ENCODE results near the gene HK3.

HK3 gene, protein sequence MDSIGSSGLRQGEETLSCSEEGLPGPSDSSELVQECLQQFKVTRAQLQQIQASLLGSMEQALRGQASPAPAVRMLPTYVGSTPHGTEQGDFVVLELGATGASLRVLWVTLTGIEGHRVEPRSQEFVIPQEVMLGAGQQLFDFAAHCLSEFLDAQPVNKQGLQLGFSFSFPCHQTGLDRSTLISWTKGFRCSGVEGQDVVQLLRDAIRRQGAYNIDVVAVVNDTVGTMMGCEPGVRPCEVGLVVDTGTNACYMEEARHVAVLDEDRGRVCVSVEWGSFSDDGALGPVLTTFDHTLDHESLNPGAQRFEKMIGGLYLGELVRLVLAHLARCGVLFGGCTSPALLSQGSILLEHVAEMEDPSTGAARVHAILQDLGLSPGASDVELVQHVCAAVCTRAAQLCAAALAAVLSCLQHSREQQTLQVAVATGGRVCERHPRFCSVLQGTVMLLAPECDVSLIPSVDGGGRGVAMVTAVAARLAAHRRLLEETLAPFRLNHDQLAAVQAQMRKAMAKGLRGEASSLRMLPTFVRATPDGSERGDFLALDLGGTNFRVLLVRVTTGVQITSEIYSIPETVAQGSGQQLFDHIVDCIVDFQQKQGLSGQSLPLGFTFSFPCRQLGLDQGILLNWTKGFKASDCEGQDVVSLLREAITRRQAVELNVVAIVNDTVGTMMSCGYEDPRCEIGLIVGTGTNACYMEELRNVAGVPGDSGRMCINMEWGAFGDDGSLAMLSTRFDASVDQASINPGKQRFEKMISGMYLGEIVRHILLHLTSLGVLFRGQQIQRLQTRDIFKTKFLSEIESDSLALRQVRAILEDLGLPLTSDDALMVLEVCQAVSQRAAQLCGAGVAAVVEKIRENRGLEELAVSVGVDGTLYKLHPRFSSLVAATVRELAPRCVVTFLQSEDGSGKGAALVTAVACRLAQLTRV

DNA sequence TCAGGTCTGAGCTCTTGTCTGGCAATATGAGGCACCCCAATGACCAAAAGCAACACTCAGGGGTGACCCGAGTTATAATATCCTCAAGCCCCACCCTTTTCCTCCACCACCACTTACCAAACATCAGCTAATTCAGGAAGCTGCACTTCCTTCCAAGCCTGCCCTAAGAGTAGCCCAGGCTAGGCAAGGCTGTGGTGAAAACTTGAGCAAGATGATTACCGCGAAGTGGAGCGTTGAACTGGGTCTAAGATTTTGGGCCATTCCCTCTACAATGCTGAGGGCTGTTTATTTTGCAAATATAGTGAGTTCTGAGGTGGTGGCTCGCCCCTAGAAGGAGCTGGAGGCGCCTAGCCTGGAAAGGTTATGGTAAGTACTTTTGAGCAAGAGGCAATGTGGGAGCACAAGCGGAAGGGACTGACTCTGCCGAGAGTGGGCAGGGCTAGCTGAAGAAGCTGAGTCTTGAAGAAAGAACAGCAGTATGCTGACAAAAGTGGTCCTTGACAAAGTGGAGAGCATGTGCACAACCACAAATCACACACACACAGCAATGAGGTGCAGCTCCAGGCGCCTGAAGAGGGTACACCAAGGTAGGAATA, at the start of gene HK3:
HK3 (minus strand) TSS at position 51 of the 596 bp plus-strand sequence. CDS start 3,187 bp downstream, outside the sequence.
- no peak for DNase-seq

DNA sequence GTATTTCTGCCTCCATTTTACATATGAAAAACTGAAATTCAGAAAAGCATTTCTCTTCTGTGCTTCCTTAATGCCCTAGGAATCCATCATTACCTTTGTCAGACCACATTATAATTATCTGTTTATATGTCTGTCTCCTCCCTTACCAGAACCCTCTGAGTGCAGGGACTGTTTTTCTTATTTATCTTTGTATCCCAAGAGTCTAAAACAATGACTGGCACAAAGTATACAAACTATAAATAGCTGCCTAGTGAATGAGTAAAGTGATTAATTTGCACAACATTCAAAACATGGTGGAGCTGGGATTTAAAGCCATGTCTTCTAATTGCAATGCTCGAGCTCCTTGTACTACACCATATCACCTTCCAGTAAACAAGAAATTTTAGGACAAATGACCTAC, 49.3 kb upstream of the HK3 start:
- no peak for DNase-seq

DNA sequence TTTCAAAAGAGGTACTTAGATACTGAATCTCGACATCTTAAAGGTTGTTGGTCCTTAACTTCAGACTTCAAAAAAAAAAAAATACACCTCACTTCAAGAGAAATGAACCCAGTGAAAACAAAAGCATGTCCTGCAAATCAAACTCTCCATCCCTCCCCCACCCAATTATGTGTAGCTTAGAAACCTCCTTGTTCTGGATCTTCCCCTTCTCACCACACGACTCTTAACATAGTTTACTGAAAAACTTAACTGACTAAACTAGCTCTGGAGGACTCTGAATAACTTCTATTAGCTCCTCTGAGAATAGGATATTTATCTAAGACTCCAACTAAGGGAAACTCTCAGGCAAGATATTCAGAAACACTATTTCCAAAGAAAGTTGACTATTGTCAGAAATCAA, 48.7 kb upstream of the HK3 start:
- DNase-seq = no peak

DNA sequence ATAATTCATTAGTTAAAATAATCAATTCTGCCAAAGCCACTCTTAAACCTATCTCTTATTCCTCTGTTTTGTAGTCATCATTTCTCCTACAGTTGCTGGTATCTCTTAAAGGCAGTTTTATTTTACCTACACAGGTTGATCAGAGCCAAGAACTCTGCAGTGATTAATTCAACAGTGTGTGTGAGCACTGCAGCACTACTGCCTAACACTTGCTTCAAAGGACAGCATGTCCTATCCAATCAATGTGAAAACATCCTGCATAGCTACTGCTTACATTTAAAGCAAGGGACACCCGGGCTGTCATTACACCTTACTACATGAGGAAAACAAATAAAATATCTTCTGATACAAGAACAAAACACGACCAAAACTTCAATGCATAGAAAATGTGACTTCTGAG, 45.1 kb upstream of the HK3 start:
- no peak for DNase-seq

DNA sequence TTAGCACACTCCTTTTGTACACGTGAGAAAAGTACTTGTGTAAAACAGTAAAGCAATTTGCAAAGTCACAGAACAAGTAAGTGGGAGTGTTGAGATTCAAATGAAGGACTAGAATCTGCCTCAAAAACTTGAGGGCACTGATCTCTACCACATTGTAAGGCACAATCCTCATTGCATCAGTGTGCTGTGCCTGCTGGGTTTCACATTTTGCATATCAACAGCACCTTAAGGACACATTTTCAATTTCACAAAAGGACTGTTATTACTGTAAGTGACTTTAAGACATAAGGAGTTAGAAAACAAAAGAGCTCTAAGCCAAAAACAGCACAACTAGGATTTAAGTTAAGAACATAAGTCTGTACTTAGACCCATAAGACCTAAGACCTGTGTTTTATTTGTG, 44.7 kb upstream of the HK3 start:
- no peak for DNase-seq

DNA sequence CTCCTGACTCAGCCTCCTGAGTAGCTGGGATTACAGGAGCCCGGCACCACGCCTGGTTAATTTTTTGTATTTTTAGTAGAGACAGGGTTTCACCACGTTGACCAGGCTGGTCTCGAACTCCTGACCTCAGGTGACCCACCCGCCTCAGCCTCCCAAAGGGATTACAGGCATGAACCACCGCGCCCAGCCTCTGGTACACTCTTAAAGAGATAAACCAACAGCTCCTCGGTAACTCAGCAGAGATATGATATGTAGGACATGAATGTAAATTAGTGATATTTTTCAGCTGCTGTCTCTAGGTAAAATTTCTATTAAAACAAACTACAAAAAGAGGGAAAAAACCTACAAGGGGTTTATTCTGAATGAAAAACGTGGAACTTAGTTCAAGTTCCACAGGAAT, 42.8 kb upstream of the HK3 start:
- no peak for DNase-seq

DNA sequence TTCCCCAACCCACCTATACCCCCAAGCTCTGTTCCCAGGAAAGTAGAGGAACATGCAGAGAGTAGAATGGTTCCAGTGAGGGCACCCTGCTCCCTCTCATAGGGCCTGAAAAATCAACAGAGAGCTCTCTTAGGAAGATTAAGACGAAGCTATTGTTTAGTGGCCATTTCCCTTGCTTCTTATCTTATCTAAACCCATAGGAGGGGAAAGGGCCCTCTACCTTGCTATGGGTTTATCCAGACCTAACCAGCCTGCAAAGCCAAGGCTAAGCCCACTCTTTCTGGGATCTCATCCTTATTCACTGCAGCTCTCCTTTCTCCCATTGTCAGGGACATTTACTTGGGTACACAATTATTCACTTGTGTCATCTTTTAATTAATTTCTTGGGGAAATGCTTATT, 39.3 kb upstream of the HK3 start:
- DNase-seq = no peak

DNA sequence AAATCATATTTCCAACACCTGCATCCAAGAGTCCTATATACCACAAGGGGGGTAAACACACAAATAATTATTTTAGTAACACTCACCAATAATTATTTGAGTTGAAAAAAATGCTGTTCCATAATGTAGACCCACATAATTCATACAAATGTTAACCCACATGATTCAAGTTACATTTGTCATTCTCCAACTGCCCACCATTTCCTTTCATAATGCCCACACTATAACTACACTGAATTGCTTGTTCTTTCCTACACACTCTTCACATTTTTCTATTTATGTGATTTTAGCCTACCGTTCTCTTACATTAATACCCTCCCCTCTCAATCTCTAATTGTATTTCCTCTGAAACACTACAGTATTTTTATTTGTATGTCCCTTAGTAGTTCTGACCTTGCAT, 35.9 kb upstream of the HK3 start:
- no peak for DNase-seq

DNA sequence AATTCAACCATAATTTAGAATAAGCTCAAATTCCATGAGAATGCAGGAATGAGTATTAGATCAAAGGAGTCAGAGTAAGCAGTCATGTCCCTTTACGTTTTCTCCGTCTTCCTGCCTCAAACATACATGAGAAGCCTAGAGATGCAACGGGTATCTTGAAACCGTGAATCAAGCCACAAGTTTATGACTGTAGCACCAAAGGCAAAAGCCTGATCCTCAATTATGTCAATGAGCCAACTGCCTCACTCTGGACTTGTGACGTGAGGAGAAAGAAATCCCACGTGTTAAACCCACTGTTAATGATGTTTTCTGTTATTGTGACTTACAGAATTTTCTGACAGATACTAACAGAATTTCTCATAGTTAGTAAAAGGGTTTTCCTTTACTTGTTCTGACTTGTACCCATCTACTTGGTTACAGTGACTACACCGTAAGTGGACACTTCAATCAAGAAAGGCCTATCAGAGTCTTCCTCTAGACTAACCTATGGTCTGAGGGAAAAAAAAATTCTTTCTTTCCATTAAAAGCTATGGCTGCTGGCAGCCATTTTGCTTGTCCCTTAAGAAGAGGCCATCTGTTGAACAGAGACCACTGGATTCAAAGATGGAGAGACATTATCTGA, 35.3 kb upstream of the HK3 start:
- DNase-seq = no peak

DNA sequence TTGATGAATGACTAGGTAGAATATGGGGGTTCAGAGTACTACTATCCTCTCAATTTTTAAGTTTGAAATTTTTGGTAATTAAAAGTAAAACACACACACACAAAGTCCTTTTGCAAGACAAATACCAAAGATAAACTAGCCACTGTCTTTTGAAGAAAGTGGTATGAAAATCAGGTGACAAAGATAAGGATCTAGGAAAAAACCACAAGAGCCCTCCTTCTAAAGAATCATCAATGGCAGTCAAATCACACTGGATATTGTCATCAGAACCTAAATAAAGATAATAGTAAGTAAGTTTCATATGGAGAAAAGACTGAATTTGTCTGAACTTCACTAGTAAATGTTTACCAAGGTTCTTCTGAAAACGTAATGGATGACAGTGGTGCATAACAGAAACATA, 30.5 kb upstream of the HK3 start:
- no peak for DNase-seq

DNA sequence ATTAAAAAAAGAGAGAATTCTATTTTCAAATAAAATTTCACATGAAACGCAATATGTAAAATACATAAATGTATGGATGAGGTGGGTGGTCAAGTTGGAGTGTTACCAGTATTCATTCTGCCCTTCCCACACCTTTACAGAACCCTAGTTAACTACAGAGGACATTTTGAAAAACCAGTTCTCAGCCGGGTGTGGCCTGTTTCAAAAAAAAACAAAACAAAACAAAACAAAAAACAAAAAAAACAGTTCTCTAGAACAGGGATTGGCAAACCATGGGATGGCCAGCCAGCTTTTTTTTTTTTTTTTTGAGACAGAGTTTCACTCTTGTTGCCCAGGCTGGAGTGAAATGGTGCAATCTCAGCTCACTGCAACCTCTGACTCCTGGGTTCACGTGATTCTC, 28.4 kb upstream of the HK3 start:
- no peak for DNase-seq

DNA sequence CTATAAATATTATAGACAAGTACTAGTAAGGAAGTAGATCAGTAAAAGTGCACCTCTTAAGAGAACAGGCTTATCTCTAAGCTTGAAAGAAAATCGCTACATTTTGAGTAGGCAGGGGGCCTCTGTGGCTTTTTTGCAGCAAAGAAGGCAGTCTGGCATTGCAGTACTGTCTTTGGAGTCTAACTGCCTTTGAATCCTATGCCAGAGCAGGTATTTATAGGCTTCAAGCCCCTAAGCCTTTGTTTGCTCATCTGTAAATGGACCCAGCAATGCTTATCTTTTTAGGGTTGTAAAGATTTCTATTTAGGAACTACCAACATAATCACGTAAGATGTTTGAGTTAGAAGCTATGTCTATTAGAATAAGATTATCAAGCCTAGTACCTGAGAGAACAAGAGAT, 23.7 kb upstream of the HK3 start:
- no peak for DNase-seq

DNA sequence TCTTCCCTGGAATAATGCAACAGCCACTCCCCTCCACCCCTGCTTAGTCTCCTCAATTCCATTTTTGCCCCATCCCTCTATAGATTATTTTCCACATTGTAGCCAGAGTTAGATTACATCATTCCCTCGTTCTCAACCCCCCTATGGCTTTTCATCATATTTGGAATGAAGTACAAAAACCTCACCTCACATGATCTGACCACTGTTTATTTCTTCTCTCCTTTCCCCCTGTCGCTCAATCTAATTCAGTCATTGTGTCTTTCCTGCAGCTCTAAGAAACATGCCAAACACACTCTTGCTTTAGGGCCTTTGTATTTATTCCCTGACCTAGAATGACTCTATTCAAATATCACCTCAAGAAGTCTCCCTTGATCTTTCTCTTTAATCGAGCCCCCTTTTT, 22.6 kb upstream of the HK3 start:
- no peak for DNase-seq

DNA sequence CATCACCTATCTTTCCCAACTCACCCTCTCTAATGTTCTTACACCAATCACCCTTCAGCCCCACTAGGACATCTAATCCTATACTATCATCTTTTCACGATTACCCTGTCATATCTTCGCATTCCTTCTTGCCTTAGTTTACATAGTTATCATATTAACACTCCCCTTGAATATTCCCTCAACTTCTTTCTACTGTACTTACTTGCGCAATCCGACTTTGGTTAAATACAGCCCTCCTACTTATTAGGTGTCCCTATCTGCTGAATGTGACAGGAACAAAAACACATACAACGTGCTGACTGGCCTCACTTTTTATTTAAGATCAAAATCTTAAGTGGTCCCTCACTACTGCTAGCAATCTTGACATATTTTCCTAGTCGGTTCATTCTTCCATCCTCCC, 19.5 kb upstream of the HK3 start:
- no peak for DNase-seq

DNA sequence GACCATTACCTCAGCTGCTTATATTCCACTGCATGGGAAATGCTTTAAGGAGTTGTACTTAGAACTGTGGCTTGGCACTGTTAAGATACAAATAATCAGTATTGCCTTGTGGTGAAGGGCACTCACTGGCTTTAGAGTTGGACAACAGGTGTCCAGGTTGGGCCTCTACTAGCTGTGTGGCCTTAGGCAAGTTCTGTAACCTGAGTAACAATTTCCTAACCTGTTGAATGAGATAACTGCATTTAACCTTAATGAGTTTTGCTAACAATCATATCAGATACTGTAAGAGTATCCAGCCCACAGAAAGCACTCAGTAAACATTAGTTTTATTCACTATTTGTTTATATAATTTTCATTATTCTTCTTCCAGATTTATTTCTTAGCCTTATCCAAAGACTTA, 17.2 kb upstream of the HK3 start:
- no peak for DNase-seq

DNA sequence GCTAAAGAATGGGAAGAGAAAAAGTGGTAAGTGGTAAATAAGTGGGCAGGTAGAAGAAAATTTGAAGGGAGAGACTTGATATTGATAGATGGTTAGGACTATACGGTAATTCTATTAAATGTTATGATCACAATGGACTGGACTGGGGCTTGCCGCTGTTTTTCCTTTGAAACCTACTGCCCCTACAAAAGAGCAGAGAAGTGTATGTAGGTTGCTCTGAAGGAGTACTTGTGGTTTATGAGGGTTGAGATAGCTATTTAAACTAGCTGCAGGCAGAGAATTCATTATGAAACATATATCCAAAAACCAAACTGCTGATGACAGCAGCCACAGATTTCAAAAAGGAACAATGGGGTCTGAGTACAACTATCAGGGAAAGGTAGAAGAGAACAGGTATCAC, 16.8 kb upstream of the HK3 start:
- DNase-seq = no peak

DNA sequence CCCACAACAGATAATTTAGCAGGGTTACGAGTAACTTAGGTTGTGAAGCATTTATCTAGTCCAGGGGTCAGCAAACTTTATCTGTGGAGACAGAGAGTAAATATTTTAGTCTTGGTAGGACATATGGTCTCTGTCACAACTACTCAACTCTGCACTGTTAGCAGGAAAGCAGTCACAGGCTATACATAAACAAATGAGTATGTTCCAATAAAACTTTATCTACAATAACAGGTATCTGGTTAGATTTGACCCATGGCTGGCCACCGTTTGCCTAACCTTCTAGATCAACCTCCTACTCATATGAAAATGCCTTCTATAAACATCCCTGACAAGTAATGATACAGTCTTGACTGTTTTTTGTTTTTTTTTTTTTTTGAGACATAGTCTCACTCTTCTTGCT, 13.0 kb upstream of the HK3 start:
- no peak for DNase-seq

DNA sequence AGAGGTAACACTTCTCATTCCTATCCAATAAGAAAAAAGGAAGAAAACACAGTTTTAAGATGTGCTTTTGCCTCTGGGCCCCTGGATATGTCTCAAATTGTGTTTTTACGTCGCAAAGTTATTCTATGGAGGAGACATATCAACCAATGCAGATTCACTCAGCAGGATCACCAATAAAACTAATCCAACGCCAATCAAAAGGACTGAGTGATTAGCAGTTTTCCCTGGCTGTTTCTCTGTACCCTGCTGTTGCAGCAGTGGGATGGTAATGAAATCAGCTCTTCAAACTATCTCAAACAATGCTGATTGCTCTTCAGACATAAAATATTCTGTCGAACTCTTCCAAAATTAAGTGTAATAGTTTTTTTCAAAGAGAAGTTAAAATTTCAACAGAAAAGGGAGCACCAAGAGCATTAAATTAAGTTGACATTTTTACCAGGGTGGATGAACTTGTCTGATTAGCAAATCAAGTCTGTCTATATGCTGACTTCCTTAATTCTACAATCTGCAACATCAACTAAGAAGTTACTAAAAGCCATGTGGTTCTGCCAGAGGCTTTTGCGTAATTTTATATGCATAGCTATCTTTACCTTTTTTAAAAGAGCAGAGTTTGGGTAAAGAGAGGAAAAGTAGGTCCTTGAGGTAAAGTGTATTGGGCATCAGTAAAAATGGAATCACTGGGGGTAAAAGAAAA, 9.7 kb upstream of the HK3 start:
- no peak for DNase-seq

DNA sequence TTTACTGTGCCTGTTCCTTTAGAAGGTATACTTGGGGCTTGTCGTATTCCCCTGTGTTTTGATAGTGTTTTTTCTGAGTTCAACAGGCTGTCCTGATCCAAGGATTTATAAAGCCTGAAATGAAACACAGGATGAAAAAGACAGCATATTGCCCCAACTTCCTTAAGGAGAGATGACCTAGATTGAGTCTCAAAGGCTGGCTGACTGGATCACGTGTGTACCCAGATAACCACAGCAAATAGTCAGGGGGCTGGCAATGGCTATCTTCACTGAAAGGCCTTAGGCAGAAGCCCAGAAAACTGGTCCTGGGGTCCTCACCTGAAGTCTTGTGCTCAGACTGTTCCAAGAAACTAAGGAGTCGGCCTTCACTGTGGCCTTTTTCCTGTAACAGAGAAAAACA, 7.7 kb upstream of the HK3 start:
- DNase-seq = no peak

DNA sequence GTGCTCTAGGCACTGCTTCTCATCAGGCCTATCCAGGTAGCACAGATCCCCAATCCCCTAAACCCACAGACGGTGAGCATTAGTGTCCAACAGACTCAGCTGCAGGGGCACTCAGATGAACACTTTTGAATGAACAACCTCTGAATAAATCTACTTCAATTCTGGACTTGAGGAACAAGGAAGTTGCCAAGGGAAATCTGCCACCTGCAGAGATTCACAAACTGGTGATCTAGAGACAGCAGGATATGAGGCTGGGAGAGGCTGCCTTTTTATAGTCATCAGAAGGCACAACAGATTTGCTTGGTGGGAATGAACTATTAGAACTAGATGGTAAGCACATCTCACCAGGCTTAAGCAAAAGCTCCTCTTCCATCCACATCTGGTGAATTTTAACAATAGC, 7.0 kb upstream of the HK3 start:
- DNase-seq = no peak

DNA sequence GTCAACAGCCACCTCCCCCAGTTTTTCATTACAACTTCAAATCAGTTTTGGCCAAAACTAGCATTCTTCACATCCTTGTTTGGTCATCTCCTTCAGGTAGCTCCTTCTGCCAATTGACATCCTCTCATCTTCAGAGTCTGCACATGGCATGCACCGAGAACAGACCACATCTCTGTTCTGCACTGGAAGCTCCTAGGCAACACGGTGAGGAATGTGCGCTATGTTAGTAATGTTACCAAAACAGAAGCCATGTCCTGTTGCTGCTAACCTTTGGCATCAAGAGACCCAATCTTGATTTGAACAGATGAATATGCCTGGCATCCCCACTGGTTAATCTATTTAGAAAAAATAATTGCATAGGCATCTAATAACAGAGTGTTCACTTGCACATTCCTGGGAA, 5.1 kb upstream of the HK3 start:
- no peak for DNase-seq

DNA sequence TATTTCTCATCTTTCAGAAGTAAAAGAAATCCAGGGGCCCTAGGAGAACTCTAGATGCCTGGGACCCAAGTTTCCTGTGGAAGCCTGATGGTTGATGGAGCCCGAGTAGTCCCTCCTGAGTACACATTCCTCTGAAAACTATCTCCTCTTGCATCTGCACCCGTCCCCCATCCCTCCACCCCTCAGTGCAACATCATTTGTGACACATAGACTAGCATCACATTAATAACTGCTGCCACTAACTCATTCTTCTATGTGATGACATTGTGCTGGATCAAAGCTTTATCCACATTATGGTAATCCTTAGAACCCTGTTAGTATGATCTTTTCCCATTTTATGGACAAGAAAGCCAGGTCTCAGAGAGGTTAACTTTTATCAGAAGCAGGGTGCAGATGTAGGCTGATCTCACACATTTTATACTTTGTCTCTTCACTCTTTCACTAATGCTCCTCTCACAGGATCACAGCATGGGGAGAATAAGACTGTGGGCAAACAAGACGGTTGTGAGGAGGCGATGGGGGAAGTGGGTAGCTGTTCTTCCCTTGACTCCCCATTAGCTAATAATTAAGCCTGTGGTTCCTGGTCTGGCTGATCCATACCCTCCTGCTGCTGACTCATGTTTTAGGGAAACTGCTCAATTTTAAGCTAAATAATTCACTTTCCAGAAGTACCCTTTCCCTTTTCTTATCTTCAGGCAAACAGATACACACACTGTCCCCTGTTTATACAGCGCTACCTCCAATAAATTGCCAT, 3.9 kb upstream of the HK3 start:
- no peak for DNase-seq
